ENCODE results near the gene DNAJB7.
"Not testable (repeated sequence)": the region's sequence is repeated elsewhere in the genome, so short reads cannot be mapped to it uniquely, and the experiment has no call there.

GRCh38 chr22:40826292-40826691, 35.6 kb downstream of the DNAJB7 start:
- not testable (repeated sequence) for TF ChIP-seq CTCF (IDR thresholded peaks at IDR 0.05; ENCODE audit: insufficient read depth, low read depth, low read length); EZH2 (IDR thresholded peaks at IDR 0.05; ENCODE audit: insufficient read depth, low read length)
